ENCODE measurements around the gene GLS. TPM values are rescaled to one million over a fixed set of nuclear protein-coding genes. Genes with fewer than 3 reads are reported as not detected.

GLS gene
- total and polyA plus RNA-seq, 9 of the 15 experiments (the other 6 are each of a cell fraction or from before 2014, with no cell fraction given), result 13.7 to 77.5 (median 48.2) TPM

DNA sequence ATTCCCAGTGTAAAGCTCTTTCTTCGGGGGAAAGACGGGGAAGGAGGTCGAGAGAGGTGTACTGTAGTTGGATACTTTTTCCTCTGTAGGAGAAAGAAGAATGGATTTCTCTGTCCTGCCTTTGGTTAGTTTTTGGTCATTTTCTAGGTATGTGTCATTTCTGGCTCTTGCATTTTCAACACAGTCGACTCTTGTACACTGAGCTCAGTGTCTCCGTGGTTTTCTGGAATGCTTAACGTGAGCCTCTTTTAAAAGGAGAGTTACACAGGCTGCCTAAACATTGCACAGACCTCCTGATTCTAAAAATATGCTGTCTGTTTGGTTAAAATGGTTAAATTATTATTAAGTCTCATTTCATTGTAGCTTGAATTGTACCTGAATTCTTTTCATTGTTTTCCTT lies 21.8 kb upstream of the GLS start:
- Histone ChIP-seq H2AFZ (ENCODE audit: low read depth, low read length) (0 out of 2 replicates have a peak overlapping the region, but pooled peaks have one; percentile 24), H3K9me3 (replicated peaks; ENCODE audit: control insufficient read depth, insufficient read depth, low read depth, low read length) (no peaks in the 10 kb centered on the region), H3K4me1 (replicated peaks in 1 of 2; ENCODE audit: control insufficient read depth in 2 of 2, insufficient read depth in 2 of 2, low read length in 2 of 2) (no peaks in the 10 kb centered on the region), H3K4me2 (ENCODE audit: insufficient read depth, low read length) (no peak overlapping the region), H3K9me1 (ENCODE audit: control insufficient read depth, insufficient read depth, low read length) (no peaks in the 10 kb centered on the region), H3K27ac (ENCODE audit: extremely low read depth, low read depth, low read length) (no peak overlapping the region), H3K79me2 (ENCODE audit: control insufficient read depth, insufficient read depth, low read length) (no peaks in the 10 kb centered on the region), H4K20me1 (replicated peaks; ENCODE audit: control insufficient read depth, insufficient read depth, low read length) (no peaks in the 10 kb centered on the region), H3K36me3 (ENCODE audit: control insufficient read depth, insufficient read depth, low read length) (no peaks in the 10 kb centered on the region), H3K27me3 (ENCODE audit: control insufficient read depth in 2 of 2, insufficient read depth in 2 of 2, low read length in 2 of 2) (no peaks in the 10 kb centered on the region), H3K4me3 (no peak overlapping the region), H3K9ac (ENCODE audit: insufficient read depth in 1 of 2, low read depth in 2 of 2, low read length in 2 of 2) (no peak overlapping the region)
- POLR2A ChIA-PET, result interaction anchor here (1.3 kb wide), 1 partner anchor 20 kb away, joined by 3 read pairs; no protein-coding TSS in a partner anchor
- intact Hi-C loops (cut with micrococcal nuclease), result no loop called here
- TF ChIP-seq ZNF586 (CRISPR knock-in tag; conservative IDR thresholded peaks at IDR 0.05), result no peak
- no peak for TF ChIP-seq SETDB1 (IDR thresholded peaks at IDR 0.05; ENCODE audit: low read length)
- no peak for TF ChIP-seq PRMT5 (CRISPR knock-in tag; IDR thresholded peaks at IDR 0.05)
- TF ChIP-seq SIRT6 (IDR thresholded peaks at IDR 0.05; ENCODE audit: low read depth, low read length), result no peak
- TF ChIP-seq, protein P1, sequence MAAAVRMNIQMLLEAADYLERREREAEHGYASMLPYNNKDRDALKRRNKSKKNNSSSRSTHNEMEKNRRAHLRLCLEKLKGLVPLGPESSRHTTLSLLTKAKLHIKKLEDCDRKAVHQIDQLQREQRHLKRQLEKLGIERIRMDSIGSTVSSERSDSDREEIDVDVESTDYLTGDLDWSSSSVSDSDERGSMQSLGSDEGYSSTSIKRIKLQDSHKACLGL (CRISPR knock-in tag; IDR thresholded peaks at IDR 0.05; ENCODE audit: borderline replicate concordance, poor library complexity, severe bottlenecking), result no peak
- no peak for TF ChIP-seq ZSCAN29 (IDR thresholded peaks at IDR 0.05)
- TF ChIP-seq, protein P2, sequence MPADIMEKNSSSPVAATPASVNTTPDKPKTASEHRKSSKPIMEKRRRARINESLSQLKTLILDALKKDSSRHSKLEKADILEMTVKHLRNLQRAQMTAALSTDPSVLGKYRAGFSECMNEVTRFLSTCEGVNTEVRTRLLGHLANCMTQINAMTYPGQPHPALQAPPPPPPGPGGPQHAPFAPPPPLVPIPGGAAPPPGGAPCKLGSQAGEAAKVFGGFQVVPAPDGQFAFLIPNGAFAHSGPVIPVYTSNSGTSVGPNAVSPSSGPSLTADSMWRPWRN (IDR thresholded peaks at IDR 0.05; ENCODE audit: low read depth), result no peak
- TF ChIP-seq ZNF316 (IDR thresholded peaks at IDR 0.05), result no peak
- TF ChIP-seq, protein P3, sequence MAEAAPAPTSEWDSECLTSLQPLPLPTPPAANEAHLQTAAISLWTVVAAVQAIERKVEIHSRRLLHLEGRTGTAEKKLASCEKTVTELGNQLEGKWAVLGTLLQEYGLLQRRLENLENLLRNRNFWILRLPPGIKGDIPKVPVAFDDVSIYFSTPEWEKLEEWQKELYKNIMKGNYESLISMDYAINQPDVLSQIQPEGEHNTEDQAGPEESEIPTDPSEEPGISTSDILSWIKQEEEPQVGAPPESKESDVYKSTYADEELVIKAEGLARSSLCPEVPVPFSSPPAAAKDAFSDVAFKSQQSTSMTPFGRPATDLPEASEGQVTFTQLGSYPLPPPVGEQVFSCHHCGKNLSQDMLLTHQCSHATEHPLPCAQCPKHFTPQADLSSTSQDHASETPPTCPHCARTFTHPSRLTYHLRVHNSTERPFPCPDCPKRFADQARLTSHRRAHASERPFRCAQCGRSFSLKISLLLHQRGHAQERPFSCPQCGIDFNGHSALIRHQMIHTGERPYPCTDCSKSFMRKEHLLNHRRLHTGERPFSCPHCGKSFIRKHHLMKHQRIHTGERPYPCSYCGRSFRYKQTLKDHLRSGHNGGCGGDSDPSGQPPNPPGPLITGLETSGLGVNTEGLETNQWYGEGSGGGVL (CRISPR knock-in tag; IDR thresholded peaks at IDR 0.05), result no peak
- TF ChIP-seq SIN3B (IDR thresholded peaks at IDR 0.05; ENCODE audit: low read depth), result no peak
- no peak for FAIRE-seq
- CTCF ChIA-PET (ENCODE audit: low intra/inter-chr PET ratio), result no interaction called here
- no TSS peak for BruUV-seq (replicated peaks)
- WGBS (ENCODE audit: insufficient coverage, low coverage, missing lambda C conversion rate), result 17% methylated on average over 6 of the region's 6 CpGs
- in situ Hi-C loops (cut with MboI), result no loop called here
- DNase-seq (ENCODE audit: extremely low read depth in 1 of 4, low spot score in 3 of 4), result no peak
- ATAC-seq, result no peak

Measured in K562 (cell line).